Measurements from ENCODE around the gene AUP1.
"Not testable (repeated sequence)": the region's sequence is repeated elsewhere in the genome, so short reads cannot be mapped to it uniquely, and the experiment has no call there.

The AUP1 gene

GRCh38 chr2:74499267-74499939, 30.1 kb downstream of the AUP1 start, which contains the start of gene LBX2:
TSS of gene LBX2 (minus strand) at chr2:74499603. CDS start at chr2:74499537, 66 bp downstream.
- FAIRE-seq = no peak
- no peak for DNase-seq (ENCODE audit: low spot score)

- no peak for DNase-seq (ENCODE audit: low spot score)
- FAIRE-seq = no peak
Measured at GRCh38 chr2:74498500-74499266, 30.8 kb downstream of the AUP1 start.

- FAIRE-seq = no peak
- no peak for DNase-seq (ENCODE audit: low spot score)
Measured at GRCh38 chr2:74497777-74498499, 31.6 kb downstream of the AUP1 start.

- no peak for FAIRE-seq
- no peak for DNase-seq (ENCODE audit: low spot score)
Measured at GRCh38 chr2:74496997-74497776, 32.3 kb downstream of the AUP1 start.

- DNase-seq (ENCODE audit: low spot score) = no peak
- no peak for FAIRE-seq
Measured at GRCh38 chr2:74495440-74495839, 34.1 kb downstream of the AUP1 start.

- no peak for FAIRE-seq
Measured at GRCh38 chr2:74493546-74493945, 36.0 kb downstream of the AUP1 start.

GRCh38 chr2:74491648-74492544, 37.6 kb downstream of the AUP1 start:
- no peak for FAIRE-seq
- no peak for DNase-seq (ENCODE audit: low spot score)

More at GRCh38 chr2:74493546-74493945, 36.0 kb downstream of the AUP1 start:
- no peak for DNase-seq (ENCODE audit: low spot score)

GRCh38 chr2:74489906-74490305, 39.6 kb downstream of the AUP1 start:
- no peak for FAIRE-seq
- DNase-seq (ENCODE audit: low spot score) = no peak

GRCh38 chr2:74488643-74489481, 40.6 kb downstream of the AUP1 start:
- FAIRE-seq (no peak), DNase-seq (ENCODE audit: low spot score) (no peak)

GRCh38 chr2:74486141-74486540, 43.4 kb downstream of the AUP1 start:
- no peak for FAIRE-seq
- DNase-seq (ENCODE audit: low spot score) = no peak

GRCh38 chr2:74483675-74484164, 45.8 kb downstream of the AUP1 start:
- not testable (repeated sequence) for DNase-seq (ENCODE audit: low spot score); FAIRE-seq

- FAIRE-seq (peak; percentile 44), DNase-seq (ENCODE audit: low spot score) (peak; percentile 87)
Measured at GRCh38 chr2:74482801-74483674, 46.5 kb downstream of the AUP1 start, which contains the start of the genes CCDC142 and TTC31. TSS of gene CCDC142 (minus strand) at chr2:74482998. CDS start at chr2:74482837, 161 bp downstream. TSS of gene TTC31 (plus strand) at chr2:74483081. CDS start at chr2:74483096, 15 bp downstream.

GRCh38 chr2:74481961-74482800, 47.3 kb downstream of the AUP1 start:
- no peak for FAIRE-seq
- no peak for DNase-seq (ENCODE audit: low spot score)

- DNase-seq (ENCODE audit: low spot score) = no peak
- FAIRE-seq = no peak
Measured at GRCh38 chr2:74481431-74481830, 48.1 kb downstream of the AUP1 start.
